Right renal pelvis (tissue), 4 donors: ENCODE measurements around the gene GMDS. TPM values are rescaled to one million over a fixed set of nuclear protein-coding genes. Genes with fewer than 3 reads are reported as not detected.

Source experiments
- DNase-seq, 4 donors: peaks; one replicate each; pipeline ENCODE4 v3.0.0-alpha.2; 2013; ENCODE audit warnings: low read depth in 4 of 4, low spot score in 3 of 4, missing footprints in 1 of 4
- polyA plus RNA-seq, 4 donors: library from polyadenylated mRNA; unstranded; fragments of 120-200 nt; gene quantifications; one replicate each; pipeline ENCODE4 v1.2.1, GENCODE V29; 2013; ENCODE audit not compliant: insufficient read length in 4 of 4

GMDS gene
- polyA plus RNA-seq, 4 donors = 67.7 to 86.0 (median 77.9) TPM

DNA sequence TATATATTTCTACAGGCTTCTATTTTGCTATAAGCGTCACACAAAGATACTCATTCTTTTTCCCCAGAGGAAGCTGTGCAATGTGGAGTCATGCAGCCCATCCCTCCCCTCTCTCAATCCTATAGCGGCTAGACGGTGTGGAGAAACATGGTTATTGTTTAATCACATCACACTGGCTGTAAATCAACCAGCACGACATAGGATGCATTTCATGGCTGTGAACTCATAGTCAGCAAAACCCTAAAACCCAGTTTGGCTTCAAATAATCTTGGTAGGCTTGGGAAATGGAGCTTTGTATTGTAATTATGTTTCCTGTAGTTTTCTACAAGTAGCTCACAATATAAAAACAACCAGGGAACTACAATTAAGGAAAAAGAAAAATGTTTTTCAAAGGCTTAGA lies 618.9 kb downstream of the GMDS start:
- DNase-seq = no peak

DNA sequence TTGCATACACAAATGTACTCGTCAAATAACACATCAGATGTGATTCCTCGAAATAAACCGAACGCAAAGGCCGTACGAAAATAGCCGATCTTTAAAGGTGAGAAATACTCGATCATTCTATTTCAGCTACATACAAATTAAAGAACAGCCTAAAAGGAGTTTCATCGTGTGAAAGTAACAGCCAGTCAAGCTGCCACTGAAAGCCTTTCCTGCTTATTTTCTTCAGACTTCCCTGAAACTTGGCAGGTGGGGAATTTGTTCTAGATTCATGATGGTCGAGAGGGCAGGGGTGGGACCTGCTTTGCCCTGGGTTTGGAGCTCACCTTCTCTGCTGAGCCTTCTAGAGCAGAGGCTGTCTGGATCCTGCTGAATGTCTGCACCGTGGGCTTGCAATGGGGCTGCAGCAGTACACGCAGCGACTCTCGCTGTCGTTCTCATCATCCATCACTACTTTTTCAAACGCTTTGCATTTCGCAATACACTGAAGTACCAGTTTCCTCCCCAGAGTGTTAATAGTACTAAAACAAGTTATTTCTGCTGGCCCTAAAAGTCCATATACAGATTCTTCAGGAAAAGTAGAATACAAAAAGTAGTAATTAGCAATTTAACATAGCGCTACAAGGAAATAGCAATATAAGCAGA lies 619.5 kb downstream of the GMDS start:
- no peak for DNase-seq

DNA sequence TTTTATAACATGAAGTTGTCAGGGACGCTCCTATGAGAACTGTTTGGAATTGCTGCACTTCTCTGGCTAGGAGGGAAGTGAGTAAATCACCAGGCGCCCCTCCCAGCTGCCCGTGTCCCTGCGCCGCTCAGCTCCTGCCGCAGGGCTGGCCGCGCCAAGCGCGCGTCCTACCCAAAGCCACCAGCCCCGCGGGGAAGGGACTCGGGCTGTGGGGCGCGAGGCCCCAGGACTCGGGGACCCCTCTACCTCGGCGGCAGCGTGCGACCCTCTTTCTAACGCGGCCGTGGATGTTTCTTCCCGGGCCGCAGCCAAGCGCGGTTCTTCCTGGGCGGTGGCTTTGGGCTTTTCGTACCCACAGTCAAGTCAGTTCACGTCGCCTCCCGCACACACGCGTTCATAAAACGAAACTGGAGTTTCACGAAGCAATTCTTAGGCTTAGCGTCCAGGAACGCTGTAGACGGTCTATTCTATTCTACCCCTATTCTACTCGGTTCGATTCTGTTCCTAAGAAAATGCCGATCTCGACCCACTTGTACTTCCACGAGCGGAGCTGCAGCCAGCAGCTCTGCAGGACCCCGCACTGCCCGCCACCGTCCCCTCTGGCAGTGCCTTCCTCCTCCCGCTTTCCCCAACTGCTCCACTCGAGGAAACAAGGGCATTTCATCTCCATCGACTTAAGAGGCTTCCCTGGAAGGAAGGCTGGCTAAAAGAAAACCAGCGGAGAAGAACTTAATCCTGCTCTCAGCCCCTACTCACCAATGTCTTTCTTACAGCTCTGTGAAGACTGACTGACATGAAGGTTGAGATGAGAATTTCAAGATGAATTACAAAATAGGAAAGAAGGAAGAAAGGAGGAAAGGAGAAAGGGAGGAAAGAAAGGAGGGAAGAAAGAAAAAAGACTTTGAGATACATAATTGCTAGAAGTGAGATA lies 620.3 kb downstream of the GMDS start:
- DNase-seq = no peak

DNA sequence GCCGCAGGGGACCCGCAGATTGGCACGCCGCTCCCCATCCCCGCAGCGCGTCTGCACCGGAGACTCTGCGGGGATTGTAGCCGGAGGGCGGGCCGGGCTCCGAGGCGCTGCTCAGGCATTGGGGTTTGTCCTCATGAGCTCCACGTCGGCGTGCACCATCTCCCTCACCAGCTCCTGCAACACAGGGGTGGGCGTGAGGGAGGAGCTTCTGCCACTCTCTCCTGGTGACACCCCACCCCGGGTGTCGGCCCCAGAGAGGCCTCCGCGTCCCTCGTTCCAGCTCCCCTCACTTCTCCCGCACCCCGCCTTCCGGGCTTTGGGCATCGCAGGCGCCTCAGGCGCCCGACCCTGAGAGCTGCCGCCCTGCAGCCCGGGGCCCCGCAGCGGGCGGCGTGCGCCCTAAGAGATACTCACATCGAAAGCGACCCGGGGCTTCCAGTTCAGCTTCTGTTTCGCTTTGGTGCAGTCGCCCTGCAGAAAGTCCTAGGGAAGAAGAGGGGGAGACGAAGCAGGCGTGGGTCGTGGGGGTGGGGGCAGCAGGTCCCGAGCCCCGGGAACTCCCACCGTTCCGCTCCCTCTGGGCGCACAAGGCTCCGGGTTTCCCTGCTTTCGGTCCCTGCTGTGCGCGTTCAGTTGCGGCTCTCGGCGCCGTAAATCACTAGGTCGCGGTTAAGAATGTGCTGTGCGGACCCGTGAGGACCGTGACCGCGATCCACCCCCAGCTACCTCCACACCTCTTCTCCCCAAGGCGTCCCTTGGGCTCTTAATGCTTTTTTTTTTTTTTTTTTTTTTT lies 621.2 kb downstream of the GMDS start:
- no peak for DNase-seq

DNA sequence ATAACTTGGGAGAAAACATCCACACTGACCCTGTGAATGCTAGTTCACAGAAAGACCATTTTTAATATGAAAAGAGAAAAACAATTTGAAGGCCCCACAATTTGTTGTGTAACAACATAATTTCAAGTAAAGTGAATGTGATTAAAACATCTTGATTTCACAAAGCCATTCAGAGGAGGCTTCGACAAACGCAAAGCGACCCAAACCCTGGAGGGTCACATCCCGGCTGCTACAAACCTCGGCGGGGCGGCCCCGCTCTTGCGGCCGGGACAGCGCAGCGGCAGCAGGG lies 621.7 kb downstream of the GMDS start:
- no peak for DNase-seq

DNA sequence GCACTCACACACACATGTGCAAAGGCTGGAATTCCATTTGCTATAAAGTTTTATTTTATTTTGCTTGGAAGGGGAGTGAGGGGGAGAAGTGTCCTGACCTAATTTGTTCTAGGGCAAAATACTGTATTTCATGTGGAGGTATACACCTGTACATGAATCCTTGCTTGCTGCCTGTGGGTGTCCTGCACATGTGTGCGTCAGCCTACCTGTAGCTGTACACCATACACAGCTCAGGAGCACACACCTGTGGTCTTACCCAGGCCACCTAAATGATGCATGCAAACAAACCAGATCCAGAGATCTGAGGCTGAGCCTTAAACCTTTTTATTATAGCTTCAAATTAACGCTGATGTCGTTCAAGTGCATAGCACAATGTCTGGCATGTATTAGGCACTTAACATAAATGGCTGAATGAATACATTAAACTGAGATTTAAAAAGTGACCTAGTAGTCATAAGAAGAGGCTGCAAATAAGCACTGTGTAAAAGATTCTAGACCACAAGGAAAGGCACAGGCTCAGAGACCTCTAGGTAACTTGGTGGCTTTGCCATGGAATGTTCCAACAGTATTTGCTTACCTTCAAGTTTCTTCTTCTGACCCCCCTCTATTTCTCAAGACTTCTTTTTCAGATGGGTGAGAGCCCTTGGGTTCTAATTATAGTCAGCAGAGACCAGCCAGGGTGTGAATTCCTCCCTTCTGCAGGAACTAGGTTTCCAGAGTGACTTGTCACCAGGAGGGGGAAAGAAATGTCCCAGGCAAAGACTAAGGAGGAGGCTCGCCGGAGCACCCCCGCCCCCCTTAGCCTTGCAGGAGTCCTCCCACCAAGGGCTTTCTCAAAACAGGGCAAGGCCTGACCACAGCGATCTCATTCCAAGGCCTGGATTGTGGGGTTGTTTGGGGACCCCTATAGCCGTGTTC lies 622.3 kb downstream of the GMDS start:
- DNase-seq = no peak

DNA sequence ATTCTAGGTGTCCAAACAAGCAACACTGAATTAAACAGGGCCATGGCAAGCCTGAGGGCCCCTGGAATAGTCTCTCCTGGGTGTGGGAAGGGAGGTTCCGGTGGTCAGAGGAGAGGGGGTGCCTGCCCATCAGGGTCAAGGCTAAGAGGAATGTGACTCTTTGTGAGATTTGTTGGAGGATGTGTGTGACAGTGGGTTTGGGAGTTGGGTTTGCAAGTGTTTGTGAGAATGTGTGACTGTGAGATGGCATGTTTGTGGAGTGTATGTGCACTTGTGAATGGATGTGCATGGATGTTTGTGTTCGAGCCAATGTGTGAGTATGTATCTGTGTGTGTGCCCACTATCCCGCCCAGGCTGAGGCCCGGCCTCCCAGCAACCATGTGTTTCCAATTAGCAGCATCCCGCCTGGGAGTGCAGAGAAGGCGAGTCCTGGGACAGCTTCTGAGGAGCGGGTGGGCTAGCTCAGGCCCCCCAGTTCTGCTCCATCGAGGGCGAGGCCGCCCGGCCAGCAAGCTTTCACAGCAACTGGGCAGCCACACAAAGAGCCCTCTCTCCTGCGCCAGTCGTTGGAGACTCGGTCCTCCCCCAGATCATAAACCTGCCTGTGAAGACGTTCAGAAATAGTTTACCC lies 623.1 kb downstream of the GMDS start:
- no peak for DNase-seq

DNA sequence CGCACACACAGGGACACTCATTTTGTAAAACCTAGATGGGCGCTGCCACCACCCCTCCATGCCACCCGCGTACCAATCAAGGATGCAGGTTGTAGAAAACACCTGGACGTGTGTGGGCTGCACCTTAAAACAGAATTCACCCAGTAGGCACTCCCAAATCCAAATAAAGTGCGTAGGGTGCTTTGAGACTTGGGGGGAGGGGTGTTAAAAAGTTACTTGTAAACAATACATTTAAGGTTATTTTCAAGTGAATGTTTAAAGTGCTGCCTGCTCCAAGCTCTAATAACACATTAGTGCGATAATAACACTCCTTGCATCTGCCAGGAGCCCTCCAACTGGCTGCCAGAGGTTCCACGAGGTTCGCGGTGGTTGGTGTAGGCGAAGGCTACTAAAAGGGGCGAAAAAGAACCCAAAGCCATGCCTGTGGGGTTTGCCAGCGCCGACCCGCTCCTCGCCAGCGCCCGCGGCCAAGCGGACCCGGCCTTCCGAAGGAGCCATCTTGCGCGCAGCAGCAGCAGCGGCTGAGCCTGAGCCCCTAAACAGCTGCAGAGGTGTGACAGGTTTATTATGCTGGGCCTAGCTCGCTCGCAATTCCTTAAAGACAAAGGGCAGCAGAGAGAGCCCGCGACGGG lies 624.2 kb downstream of the GMDS start:
- DNase-seq = no peak

DNA sequence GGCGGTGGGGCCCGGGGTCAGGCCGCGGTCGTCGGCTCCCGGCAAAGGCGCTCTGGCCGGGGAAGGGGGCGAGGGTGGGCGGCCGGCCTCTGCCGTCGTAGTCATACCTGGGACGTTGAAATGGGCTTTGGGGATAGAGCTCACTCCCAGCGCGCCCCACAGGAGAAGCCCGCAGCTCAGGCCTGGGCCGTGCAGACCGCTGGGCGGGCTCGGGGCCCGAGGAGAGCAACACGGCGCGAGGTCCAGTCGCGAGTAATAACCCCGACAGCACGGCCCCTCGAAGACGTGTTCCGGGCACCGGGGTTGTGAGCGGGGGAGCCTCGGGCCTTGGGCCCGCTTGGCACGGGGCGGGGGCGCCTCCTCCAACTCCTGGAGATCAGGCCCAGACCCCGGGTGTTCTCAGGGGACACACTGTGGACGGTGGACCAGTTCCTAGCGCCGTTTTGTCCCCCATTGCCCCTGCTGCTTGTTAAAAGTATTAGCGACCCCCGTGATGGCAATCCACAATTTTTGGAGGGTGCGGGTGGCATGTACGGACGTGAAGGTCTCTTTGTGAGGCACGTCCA lies 624.8 kb downstream of the GMDS start:
- no peak for DNase-seq

DNA sequence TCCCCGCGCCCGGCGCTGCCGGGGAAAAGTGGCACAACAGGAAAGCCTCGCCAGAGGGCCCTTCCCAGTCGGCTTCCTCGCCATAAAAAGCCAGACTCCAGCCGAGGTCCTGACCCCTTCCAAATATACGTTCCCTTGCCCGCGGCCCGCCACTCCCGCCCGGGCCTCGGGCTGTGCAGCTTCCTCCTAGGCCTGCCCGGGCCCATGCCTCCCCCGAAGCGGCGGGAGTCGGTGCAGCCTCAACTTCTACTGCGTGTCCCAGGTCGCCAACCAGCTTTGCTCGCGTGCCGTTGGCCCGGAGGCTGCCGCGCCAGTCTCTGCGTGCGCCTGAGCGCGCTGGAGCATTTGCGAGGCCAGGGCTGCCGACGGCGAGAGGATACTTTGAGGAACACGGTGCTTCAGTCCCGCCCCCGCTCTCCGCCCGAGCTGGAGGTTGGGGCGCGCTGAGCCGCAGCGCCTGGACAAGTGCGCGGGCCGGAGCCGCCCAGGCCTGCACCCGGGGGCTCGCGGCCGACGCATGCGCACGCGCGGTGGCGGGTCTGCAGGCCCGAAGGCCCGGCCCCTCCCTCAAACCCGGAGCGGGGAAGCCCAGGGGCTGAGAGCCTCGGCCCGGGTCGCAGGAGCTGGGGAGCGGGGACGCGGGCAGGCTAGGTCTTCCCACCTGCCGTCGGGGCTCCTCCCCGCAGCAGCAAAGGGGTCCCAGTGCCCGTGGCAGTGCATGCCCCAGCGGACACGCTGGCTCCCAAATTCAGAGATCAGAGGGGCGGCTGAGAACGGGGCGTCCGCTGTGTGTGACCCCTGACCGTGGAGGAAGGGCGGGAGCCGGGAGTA lies 625.5 kb downstream of the GMDS start:
- no peak for DNase-seq

DNA sequence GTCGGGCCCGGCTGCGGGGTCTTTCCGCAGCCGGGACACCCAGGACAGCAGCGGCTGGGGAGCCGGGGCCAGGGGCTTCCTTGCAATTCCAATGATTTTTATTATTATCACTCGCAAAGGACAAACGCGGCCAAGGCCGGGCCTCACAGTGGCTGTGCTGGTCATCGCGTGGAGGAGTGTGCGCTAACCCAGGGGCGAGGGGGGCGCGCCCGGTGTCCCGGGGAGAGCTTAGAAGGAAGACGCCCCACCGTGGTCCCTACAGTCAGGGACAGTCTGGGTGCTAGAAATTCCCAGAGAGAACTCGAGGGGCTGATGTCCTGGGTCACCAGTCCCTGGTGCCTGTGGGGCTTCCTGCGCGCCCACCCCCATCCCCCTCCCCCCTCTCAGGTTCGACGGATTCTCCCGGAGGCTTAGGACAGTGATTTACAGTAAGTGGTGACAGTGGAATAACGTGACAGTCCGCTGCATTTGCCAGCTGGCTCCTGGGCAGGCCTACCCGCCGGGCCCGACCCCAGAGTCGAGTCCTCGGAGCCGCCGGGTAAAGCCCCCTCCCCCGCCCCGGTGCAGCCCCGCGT lies 626.2 kb downstream of the GMDS start:
- DNase-seq = no peak

DNA sequence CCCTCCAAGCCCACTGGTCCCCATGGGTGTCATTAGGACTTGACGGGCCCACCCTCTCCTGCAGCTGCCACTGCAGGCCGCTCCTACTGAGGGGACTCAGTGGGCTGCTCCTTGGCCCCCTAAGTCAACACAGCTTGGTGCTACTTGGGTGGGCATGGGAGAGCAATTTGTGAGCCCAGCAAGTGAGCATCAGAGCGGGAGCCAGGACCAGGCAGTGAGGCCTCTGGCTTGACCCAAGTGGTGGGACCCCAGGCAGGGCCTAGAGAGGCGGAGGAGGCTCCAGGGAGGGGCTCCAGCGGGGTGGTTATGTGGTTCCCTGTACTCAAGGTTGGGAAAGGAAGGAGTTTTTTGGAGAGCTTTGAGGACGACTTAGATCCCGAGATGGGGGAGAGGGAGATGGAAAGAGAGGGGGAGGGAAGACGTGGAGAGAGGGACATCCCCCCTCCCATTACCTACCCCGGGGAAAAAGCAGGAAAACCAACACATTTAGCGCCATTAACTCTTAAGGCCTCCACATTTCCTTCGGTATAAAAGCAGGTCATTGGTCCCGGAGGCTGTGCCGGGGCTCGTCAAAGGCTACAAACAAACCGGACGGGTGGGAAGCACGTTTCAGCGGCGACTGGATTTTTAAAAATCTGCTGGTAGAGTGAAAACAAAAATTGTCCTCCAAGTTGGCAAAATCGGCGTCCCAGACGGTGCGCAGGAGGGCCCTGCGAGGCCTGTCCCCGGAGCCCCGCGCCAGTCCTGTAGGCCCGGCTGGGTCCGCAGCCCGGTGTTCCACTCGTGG lies 626.9 kb downstream of the GMDS start:
- DNase-seq = no peak

DNA sequence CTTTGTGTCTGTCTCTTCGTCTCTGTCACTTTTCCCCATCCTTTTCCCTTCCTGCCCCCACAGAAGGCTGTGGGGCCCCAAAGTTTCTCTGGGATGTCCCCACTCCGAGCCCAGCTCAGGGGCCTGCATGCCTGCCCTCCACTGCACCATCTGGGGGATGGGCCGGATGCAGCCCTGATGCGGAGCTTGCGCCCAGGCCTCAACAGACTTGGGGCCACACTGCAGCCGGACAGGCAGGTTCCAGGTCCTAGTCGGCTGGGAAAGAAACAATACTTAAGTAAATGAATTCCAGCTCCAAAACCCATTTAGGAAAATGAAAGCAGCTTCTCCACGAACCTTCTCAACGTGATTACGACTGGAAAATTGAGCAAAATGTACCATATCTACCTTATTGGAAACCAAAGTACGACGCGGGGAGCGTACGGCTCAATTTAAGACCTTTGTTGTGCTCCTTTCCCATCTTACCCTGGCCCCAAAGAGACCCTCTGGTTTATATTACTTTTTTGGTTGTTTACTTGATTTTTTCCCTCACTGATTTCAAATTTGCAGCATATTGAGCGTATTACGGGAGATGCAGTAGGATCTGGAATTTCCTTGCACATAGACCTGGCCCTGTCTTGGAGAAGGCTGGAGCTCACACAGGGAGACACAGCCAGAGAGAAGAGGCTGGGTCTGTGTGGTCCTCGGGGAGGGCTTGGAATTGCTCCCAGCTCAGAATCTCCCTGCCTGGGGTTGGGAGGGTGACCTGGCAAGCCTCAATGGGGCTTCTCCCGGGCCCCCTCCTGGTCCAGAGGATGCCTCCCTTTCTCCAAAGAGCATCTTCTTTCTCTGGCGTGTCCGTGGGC lies 627.7 kb downstream of the GMDS start:
- no peak for DNase-seq

DNA sequence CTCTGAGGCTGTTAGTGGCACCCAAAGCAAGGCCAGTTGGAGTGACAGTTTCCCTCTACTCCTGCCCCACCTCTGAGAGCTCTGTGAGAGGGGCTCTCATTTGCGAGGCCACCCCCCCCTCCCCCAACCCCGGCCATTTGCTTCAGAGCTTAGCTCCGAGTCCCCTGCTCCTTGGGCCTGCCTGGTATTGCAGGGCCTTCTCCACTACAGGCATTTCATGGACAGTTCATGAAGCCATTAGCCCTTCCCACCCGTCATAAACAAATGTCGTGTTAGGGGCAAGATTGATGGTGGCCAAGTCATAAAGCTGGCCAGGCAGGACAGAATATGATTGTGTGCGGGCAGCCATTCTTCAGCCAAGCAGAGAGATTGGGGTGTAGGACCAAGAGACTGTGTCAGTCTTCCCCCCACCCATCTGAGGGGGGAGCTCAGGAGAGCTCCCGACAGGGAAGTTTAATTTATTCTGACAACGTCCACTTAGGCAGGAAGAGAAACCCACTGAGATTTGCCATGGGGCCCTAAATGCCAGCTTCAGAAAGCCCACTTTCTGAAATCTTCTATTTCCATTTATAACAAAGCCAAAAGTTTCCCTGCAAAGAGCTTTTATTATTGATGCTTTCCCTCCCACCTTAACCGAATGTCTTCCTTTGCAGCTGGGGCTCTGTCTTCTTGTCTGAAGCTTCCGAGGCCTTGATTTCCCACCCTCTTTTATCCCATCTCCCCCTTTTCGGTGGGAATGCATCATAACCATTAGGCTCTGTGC lies 628.5 kb downstream of the GMDS start:
- DNase-seq = no peak

DNA sequence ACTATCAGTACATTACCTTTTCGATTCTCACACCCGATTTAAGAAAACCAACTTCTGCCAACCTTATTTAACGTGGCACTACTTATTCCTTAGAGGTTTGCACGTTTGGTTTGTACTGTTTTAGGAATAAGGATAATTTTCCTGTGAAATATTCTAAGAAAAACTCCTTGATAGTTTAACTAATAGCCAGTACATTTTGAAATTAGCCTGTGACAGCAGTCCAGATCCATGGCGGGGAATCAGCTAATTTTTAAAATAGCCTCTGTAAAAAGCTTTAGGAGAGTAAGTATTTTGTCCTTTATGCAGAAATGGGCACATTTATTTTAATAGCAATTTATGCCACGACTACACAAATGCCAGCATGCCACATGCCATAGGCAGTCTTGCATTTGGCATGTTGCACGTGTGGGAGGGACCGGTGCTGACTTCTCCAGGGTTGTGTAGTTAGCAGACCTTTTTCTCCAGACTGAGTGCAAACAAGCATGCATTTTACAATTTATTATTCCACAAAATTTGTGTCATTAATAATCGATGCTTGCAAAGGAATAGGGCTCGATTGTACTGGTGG lies 629.5 kb downstream of the GMDS start:
- DNase-seq = no peak
